K562 (cell line): ENCODE data around the gene QKI. TPM values are rescaled to one million over a fixed set of nuclear protein-coding genes. Genes with fewer than 3 reads are reported as not detected.
A peak's percentile ranks its signal among the peaks of the same experiment; 100 is the strongest.

Experiments
- DPF2 ChIP-seq: fragments of 450-650 bp; IDR thresholded peaks from 2 replicates; pipeline ENCODE4 v1.6.1; 2016
- ETV6 ChIP-seq, 3 experiments: fragments of 150-350 bp in 1 of 3; sonication (generic) in 1 of 3; formaldehyde crosslinking in 1 of 3; IDR thresholded peaks; 2 replicates each; pipeline versions ENCODE4 v1.6.1 to v1.8.0; 2014 to 2022; ENCODE audit warnings: borderline replicate concordance in 2 of 3, low read depth in 2 of 3, antibody characterized with exemption in 1 of 3, low read length in 1 of 3, mild to moderate bottlenecking in 1 of 3, missing genetic modification reagents in 1 of 3
- ILK ChIP-seq: fragments of 450-650 bp; IDR thresholded peaks from 2 replicates; pipeline ENCODE4 v1.6.1; 2016; ENCODE audit warnings: missing genetic modification characterization, low read depth, mild to moderate bottlenecking, missing compliant biosample characterization, moderate library complexity, borderline replicate concordance
- IRF2 ChIP-seq: sonication (generic); formaldehyde crosslinking; IDR thresholded peaks from 2 replicates; pipeline ENCODE4 v1.8.1; 2022; ENCODE audit warnings: mild to moderate bottlenecking, missing genetic modification reagents
- MXI1 ChIP-seq: IDR thresholded peaks from 2 replicates; pipeline ENCODE4 v1.6.1; 2011; ENCODE audit warnings: low read depth, mild to moderate bottlenecking, improper control_type of control experiment, low read length
- NCOA6 ChIP-seq: fragments of 450-650 bp; IDR thresholded peaks from 2 replicates; pipeline ENCODE4 v1.6.1; 2017; ENCODE audit warnings: mild to moderate bottlenecking
- NFE2L1 ChIP-seq: fragments of 450-650 bp; IDR thresholded peaks from 2 replicates; pipeline ENCODE4 v1.6.1; 2016; ENCODE audit warnings: missing genetic modification characterization, low read depth, mild to moderate bottlenecking, missing compliant biosample characterization, moderate library complexity, borderline replicate concordance
- POLR2H ChIP-seq: IDR thresholded peaks from 2 replicates; pipeline ENCODE4 v1.6.1; 2016; ENCODE audit warnings: missing genetic modification characterization, low read depth, mild to moderate bottlenecking, control low read depth, missing compliant biosample characterization, moderate library complexity
- RB1 ChIP-seq: fragments of 450-650 bp; IDR thresholded peaks from 2 replicates; pipeline ENCODE4 v1.6.1; 2017; ENCODE audit warnings: low read depth, mild to moderate bottlenecking
- RBM25 ChIP-seq: fragments of 200-400 bp; formaldehyde crosslinking; IDR thresholded peaks from 2 replicates; pipeline ENCODE4 v1.6.1; 2018; ENCODE audit warnings: low read length, low read depth, moderate library complexity; ENCODE audit not compliant: severe bottlenecking
- U2AF2 ChIP-seq: fragments of 200-400 bp; formaldehyde crosslinking; optimal IDR thresholded peaks from 2 replicates; pipeline ENCODE3; 2017; ENCODE audit warnings: low read depth, mild to moderate bottlenecking, low read length
- XRCC3 ChIP-seq: fragments of 450-650 bp; IDR thresholded peaks from 2 replicates; pipeline ENCODE4 v1.6.1; 2017; ENCODE audit warnings: mild to moderate bottlenecking, moderate library complexity
- ZNF445 ChIP-seq: fragments of 250-450 bp; sonication (Bioruptor Pico); IDR thresholded peaks from 2 replicates; pipeline ENCODE4 v1.4.0; 2020; ENCODE audit warnings: low read depth, mild to moderate bottlenecking, moderate library complexity
- polyA plus RNA-seq, 8 experiments: library from polyadenylated mRNA; depleted of rRNA in 4 of 8; stranded (reverse) in 5 of 8; unstranded in 3 of 8; fragments of >200 nt; fragmentation: Nextera tagmentation in 2 of 8; fragmentation: Illumina TruSeq in 1 of 8; extraction: Ambion mirVana in 2 of 8; extraction: Trizol in 1 of 8; gene quantifications; 2 replicates each; pipeline versions ENCODE4 v1.2.1 to v1.2.3, GENCODE V29; 2011 to 2014; ENCODE audit warnings: inconsistent platforms in 1 of 8, missing spikeins in 1 of 8
- total RNA-seq, 7 experiments: library from RNA; depleted of rRNA in 6 of 7; stranded (reverse); fragments of >200 nt in 6 of 7; fragmentation: Illumina TruSeq in 2 of 7; extraction: Trizol in 2 of 7; gene quantifications; 2 replicates each; pipeline versions ENCODE4 v1.2.1 to v1.2.3, GENCODE V29; 2011 to 2021; ENCODE audit warnings: low replicate concordance in 1 of 7
- TF ChIP-seq, protein P1 (sequence below), 2 experiments: fragments of 450-650 bp in 1 of 2; sonication (generic) in 1 of 2; formaldehyde crosslinking; conservative IDR thresholded peaks; 2 replicates each; pipeline versions ENCODE4 v1.4.0 to v1.8.1; 2020 to 2022; ENCODE audit warnings: mild to moderate bottlenecking in 1 of 2, missing genetic modification reagents in 1 of 2
- TF ChIP-seq, protein P2 (sequence below): sonication (generic); formaldehyde crosslinking; IDR thresholded peaks from 2 replicates; pipeline ENCODE4 v1.8.0; 2022; ENCODE audit warnings: missing genetic modification reagents, mild to moderate bottlenecking, borderline replicate concordance
- TF ChIP-seq, protein P3 (sequence below): IDR thresholded peaks from 2 replicates; pipeline ENCODE4 v1.6.1; 2012; ENCODE audit warnings: low read depth, low read length, improper control_type of control experiment, borderline replicate concordance
- TF ChIP-seq, protein P4 (sequence below): fragments of 250-450 bp; sonication (Bioruptor Pico); IDR thresholded peaks from 2 replicates; pipeline ENCODE4 v1.5.0; 2021; ENCODE audit warnings: mild to moderate bottlenecking, borderline replicate concordance

The QKI gene
- total and polyA plus RNA-seq, 9 of the 15 experiments (the other 6 are each of a cell fraction or from before 2014, with no cell fraction given): 20.4 to 215 (median 123) TPM

DNA sequence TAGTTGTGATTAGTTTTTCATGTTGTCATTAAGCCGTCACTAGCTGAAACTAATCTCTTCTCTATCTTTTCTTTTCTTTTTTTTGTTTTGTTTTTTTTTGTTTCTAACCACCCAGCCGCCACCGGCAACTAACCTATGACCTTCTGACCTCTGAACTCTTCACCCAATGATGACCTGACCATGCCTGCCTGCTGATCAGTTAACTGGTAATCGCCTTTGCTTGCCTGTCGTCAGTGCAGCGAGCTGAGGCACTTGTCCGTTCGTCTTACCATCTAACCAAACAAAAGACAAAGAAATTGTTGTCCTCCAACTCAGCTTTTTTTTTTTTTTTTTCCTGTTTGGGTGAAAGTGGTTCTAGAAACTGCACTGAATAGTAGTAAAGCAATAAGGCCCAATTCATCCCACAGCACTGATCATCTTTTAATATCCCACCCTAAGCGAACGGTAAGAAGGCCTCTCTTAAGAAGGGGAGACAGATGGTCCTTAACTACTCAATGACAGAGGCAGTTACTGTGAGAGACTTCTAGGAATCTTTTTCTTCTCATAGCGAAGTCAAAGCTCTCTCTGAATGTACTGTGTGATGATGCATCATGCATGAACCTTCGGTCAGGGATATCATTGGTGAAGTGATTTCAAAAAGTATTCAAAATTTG is 156.2 kb downstream of the QKI start (continued):
- TF ChIP-seq, protein P1, sequence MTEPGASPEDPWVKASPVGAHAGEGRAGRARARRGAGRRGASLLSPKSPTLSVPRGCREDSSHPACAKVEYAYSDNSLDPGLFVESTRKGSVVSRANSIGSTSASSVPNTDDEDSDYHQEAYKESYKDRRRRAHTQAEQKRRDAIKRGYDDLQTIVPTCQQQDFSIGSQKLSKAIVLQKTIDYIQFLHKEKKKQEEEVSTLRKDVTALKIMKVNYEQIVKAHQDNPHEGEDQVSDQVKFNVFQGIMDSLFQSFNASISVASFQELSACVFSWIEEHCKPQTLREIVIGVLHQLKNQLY (CRISPR knock-in tag; conservative IDR thresholded peaks at IDR 0.05): no peak
- TF ChIP-seq ILK (tag): no peak
- TF ChIP-seq, protein P2, sequence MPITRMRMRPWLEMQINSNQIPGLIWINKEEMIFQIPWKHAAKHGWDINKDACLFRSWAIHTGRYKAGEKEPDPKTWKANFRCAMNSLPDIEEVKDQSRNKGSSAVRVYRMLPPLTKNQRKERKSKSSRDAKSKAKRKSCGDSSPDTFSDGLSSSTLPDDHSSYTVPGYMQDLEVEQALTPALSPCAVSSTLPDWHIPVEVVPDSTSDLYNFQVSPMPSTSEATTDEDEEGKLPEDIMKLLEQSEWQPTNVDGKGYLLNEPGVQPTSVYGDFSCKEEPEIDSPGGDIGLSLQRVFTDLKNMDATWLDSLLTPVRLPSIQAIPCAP: no peak
- TF ChIP-seq ETV6 (IDR thresholded peaks at IDR 0.05; ENCODE audit: borderline replicate concordance in 1 of 2, low read depth in 2 of 2, low read length in 1 of 2): no peak
- TF ChIP-seq ETV6 (CRISPR knock-in tag; IDR thresholded peaks at IDR 0.05; ENCODE audit: borderline replicate concordance): no peak
- TF ChIP-seq, protein P3, sequence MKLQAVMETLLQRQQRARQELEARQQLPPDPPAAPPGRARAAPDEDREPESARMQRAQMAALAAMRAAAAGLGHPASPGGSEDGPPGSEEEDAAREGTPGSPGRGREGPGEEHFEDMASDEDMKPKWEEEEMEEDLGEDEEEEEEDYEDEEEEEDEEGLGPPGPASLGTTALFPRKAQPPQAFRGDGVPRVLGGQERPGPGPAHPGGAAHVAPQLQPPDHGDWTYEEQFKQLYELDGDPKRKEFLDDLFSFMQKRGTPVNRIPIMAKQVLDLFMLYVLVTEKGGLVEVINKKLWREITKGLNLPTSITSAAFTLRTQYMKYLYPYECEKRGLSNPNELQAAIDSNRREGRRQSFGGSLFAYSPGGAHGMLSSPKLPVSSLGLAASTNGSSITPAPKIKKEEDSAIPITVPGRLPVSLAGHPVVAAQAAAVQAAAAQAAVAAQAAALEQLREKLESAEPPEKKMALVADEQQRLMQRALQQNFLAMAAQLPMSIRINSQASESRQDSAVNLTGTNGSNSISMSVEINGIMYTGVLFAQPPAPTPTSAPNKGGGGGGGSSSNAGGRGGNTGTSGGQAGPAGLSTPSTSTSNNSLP: no peak
- TF ChIP-seq U2AF2: no peak
- no peak for TF ChIP-seq RBM25
- TF ChIP-seq POLR2H (tag): no peak
- TF ChIP-seq ZNF445 (CRISPR knock-in tag): no peak
- TF ChIP-seq, protein P4, sequence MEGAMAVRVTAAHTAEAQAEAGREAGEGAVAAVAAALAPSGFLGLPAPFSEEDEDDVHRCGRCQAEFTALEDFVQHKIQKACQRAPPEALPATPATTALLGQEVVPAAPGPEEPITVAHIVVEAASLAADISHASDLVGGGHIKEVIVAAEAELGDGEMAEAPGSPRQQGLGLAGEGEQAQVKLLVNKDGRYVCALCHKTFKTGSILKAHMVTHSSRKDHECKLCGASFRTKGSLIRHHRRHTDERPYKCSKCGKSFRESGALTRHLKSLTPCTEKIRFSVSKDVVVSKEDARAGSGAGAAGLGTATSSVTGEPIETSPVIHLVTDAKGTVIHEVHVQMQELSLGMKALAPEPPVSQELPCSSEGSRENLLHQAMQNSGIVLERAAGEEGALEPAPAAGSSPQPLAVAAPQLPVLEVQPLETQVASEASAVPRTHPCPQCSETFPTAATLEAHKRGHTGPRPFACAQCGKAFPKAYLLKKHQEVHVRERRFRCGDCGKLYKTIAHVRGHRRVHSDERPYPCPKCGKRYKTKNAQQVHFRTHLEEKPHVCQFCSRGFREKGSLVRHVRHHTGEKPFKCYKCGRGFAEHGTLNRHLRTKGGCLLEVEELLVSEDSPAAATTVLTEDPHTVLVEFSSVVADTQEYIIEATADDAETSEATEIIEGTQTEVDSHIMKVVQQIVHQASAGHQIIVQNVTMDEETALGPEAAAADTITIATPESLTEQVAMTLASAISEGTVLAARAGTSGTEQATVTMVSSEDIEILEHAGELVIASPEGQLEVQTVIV (CRISPR knock-in tag): no peak
- TF ChIP-seq DPF2: peak; percentile 67
- TF ChIP-seq NFE2L1 (tag): no peak
- no peak for TF ChIP-seq RB1
- TF ChIP-seq IRF2 (CRISPR knock-in tag): no peak
- no peak for TF ChIP-seq XRCC3
- TF ChIP-seq MXI1: no peak
- no peak for TF ChIP-seq NCOA6
